HG03521 (cell line): ENCODE data around the gene PDE8B.

Experiments used
- ATAC-seq: cut with Tn5 transposase; IDR thresholded peaks from one replicate; pipeline ENCODE4 v1.9.1; 2021; ENCODE audit warnings: mild to moderate bottlenecking, moderate library complexity; ENCODE audit not compliant: unreplicated experiment

PDE8B gene

GRCh38 chr5:77394064-77394715 lies 183.7 kb downstream of the PDE8B start:
- no peak for ATAC-seq

- no peak for ATAC-seq
Measured at GRCh38 chr5:77396017-77396416, 185.5 kb downstream of the PDE8B start.

DNA sequence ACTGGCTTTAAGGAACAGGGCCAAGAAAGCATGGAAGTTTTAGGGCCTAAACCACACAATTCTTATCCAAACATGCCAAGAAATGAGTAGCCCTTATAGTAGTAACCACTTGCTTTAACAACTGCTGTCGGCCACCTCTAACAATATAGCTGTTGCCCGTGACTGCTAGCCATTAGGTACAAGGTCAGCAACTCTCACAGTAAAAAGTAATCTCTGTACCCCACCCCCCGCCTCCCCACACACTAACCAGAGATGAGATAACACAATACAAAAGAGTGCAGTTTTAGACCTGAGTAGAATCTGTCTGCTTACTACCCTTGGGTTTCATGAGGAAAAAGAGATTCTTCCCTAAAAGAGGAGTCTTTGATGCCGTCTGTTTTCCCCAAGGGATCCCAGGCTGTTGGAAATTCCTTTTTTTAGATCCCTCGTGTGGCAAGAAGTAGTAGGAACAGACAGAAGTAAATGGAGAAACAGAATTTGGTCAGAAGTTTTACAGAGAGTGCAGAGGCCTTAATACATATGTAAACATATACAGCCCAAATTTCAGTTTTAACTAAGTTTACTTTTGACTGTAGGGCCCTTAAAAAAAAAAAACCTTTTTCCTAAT lies 187.3 kb downstream of the PDE8B start:
- ATAC-seq, result no peak

GRCh38 chr5:77398458-77398857 lies 188.0 kb downstream of the PDE8B start:
- ATAC-seq, result no peak

DNA sequence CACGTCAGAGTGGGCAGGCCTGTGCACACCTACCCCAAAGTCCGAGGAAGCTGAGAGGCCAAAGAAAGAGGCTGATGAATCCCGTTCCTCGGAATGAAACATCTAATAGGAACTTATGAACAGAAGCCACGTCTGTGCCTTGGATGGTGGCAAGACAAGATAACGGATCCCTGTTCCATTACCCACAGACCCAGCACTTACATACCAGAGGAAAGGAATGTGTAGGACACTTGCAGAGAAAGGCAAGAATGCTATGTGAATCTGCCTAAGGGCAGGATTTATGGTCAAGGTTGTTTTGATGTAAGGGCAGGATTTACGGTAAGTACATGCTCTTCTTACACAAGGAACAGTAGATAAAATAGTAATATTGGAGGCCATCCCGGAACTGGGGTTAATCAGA lies 188.4 kb downstream of the PDE8B start:
- ATAC-seq, result no peak

- no peak for ATAC-seq
Measured at GRCh38 chr5:77400645-77401044, 190.2 kb downstream of the PDE8B start.

GRCh38 chr5:77402796-77403195 lies 192.3 kb downstream of the PDE8B start:
- no peak for ATAC-seq

DNA sequence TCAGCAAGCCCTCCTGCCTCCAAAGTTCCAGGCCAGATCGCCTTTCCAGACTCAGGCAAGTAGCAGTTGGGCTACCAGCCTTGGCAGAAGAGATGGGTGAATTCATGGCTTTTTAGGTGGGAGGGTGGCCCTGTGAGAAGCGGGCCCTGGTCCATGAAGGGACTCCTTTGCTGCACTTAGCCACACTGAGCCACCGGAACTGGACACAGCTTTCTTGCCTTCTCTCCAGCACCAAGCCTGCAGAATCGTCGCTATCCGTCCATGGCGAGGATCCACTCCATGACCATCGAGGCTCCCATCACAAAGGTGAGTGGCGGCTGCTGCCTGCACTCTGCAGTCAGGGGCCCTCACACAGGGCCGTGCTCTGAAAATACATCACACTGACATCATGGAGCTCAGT lies 196.7 kb downstream of the PDE8B start:
- no peak for ATAC-seq

DNA sequence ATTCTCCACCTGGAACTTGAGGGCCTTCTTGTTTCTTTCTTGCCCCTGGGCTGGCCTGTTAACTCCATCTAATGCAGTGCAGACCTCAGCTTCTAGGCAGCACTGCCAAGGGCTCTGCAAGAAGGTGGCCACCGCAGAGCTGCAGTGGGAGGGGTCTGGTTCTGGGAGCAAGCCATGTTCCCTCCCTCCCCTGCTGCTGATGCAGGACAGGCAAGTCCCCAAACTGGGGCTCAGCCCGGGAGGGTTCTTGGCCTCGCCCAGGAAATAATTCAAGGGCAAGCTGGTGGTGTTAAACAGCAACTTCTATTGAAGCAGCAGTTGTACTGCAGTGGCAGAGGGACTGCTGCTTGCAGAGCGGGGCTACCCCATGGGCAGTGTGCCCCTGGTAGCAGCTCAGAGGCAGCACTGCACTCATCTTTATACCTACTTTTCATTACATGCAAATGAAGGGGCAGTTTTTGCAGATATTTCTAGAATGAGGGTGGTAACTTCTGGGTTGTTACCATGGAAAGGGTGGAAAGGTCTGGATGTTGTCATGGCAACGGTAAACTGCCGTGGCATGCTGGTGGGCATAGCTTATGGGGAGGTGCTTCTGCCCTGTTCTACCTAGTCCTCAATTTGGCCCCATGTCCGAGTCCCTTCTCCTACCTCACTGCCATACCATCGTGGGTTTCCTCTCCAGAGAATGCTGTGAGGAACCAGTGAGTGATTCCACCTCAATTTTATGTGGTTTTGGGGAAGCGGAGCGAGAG lies 199.6 kb downstream of the PDE8B start:
- ATAC-seq, result no peak

- no peak for ATAC-seq
Measured at GRCh38 chr5:77413049-77413448, 202.6 kb downstream of the PDE8B start.

DNA sequence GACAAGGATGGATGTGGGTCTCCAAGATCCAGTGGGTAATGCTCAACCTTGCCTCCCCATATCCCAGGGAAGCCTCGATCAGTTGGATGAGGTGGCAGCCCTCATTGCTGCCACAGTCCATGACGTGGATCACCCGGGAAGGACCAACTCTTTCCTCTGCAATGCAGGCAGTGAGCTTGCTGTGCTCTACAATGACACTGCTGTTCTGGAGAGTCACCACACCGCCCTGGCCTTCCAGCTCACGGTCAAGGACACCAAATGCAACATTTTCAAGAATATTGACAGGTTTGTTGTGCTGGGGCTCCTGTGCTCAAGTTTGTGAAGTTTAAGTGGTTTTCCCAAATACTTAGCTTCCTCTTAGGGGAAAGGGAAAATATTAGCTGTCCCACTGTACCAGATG lies 207.7 kb downstream of the PDE8B start:
- ATAC-seq, result no peak

DNA sequence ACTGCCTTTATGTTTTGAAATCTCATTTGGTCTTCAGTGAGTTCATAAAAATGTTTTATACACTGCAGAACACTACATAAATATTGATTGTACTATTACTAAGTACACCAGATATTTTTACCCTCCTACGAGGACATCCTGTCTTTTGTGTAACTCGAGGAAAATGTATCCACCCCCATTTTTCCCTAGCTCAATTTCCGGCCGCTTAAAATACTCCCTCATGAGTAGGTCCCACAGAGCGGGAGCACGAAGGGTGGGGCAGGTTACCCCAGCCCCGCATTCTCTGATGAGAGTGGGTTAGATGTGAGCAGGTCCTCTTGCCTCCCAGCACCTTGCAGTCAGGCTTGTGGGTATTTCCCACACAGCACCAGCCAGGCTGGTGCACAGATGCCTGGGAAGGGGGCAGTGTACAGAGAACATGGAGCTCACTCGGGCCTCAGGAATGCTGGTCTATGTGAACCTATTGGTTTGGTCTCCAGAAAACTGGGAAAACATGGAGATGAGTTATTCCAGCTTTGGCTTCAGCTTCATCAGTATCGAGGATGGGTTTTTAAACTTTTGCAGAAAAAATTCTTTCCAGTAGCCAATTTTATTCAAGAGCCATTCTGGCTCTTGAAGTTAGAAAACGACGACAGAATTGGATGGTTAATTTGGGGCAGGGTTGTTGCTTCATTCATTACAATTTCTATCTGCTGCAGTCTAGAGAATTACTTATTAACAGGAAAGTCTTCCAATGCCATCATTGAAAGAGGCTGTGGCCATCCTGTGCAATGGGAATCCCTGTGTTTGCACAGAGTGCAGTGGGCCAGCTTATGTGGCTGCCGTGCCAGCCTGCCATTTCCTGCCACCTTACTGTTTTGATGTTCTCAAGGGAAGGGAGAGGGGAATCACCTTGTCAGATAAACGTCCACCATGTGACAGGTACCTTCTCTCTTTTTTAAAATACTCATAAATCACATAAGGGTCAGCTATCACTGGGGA lies 208.4 kb downstream of the PDE8B start:
- no peak for ATAC-seq

GRCh38 chr5:77419644-77420582 lies 209.4 kb downstream of the PDE8B start:
- no peak for ATAC-seq

DNA sequence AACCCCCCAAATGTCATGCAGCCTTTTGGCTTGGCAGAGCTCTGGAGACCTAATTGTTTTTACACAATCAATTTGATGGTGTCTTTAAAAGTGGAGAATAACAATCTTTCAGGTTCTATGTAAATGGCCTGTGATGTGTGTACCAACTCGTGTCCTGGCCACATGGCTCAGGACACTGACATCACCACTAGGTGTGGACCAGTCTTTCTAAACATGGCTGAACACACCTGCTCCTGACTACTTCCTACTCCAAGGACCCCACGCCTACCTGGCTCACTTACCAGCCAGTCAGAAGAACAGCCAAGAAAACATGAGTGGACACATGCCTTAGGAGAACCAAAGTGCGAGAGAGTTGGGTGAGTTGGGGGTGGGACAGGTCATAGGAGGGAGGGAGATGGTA lies 210.5 kb downstream of the PDE8B start:
- ATAC-seq, result no peak

GRCh38 chr5:77423022-77423750 lies 212.7 kb downstream of the PDE8B start:
- ATAC-seq, result no peak

GRCh38 chr5:77424921-77425320 lies 214.4 kb downstream of the PDE8B start:
- ATAC-seq, result no peak

- no peak for ATAC-seq
Measured at GRCh38 chr5:77425420-77425819, 214.9 kb downstream of the PDE8B start.

GRCh38 chr5:77425998-77426659 lies 215.6 kb downstream of the PDE8B start:
- no peak for ATAC-seq

DNA sequence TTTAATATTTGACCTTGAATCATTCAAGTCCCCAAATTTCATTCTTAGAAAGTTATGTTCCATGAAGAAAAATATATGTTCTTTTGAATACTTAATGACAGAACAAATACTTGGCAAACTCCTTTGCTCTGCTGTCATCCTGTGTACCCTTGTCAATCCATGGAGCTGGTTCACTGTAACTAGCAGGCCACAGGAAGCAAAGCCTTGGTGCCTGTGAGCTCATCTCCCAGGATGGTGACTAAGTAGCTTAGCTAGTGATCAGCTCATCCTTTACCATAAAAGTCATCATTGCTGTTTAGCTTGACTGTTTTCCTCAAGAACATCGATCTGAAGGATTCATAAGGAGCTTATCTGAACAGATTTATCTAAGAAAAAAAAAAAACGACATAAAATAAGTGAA lies 216.2 kb downstream of the PDE8B start:
- no peak for ATAC-seq
